Uterus (tissue), 4 donors: Measurements from ENCODE around the gene CCND2. TPM values are rescaled to one million over a fixed set of nuclear protein-coding genes. Genes with fewer than 3 reads are reported as not detected.
A peak's percentile ranks its signal among the peaks of the same experiment; 100 is the strongest.

Source experiments
- DNase-seq, 2 donors: peaks; one replicate each; pipeline ENCODE4 v3.0.0-alpha.2; 2019 to 2020
- H3K27ac ChIP-seq, 2 donors: fragments of 200-600 bp; sonication (generic); 1 replicate in 1 of 2; 2 replicates in 1 of 2; pipeline ENCODE4 v1.5.1; 2016 to 2018
- H3K27me3 ChIP-seq, 2 donors: fragments of 200-600 bp; sonication (generic); one replicate each; pipeline ENCODE4 v1.5.1; 2018 to 2019; ENCODE audit warnings: control low read depth in 1 of 2
- H3K36me3 ChIP-seq, 2 donors: fragments of 200-600 bp; sonication (generic); one replicate each; pipeline ENCODE4 v1.5.1; 2019; ENCODE audit warnings: control low read depth in 1 of 2
- H3K4me1 ChIP-seq, 2 donors: fragments of 200-600 bp; sonication (generic); one replicate each; pipeline ENCODE4 v1.5.1; 2018 to 2019; ENCODE audit warnings: control low read depth in 1 of 2
- H3K4me3 ChIP-seq, 2 donors: fragments of 200-600 bp; sonication (generic); 1 replicate in 1 of 2; 2 replicates in 1 of 2; pipeline ENCODE4 v1.5.1; 2018 to 2019; ENCODE audit warnings: mild to moderate bottlenecking in 1 of 2
- H3K9me3 ChIP-seq, 2 donors: fragments of 200-600 bp; sonication (generic); one replicate each; pipeline ENCODE4 v1.5.1; 2019; ENCODE audit warnings: control low read depth in 1 of 2
- POLR2A ChIP-seq, 2 donors: fragments of 450-650 bp; IDR thresholded peaks; one replicate each; pipeline ENCODE4 v1.6.1; 2016; ENCODE audit warnings: antibody characterized with exemption in 2 of 2, mild to moderate bottlenecking in 1 of 2, moderate library complexity in 1 of 2
- intact Hi-C: fragments of 100-400 bp; cut with DNase I; formaldehyde crosslinking; loops from one replicate; pipeline ENCODE4 v1.15.1; 2023; ENCODE audit warnings: low total_unique reads
- total RNA-seq, 4 donors: library from RNA; depleted of rRNA in 3 of 4; stranded (reverse); fragments of >200 nt in 3 of 4; gene quantifications; one replicate each; pipeline versions ENCODE4 v1.1.0 to v1.2.4, GENCODE V29; 2014 to 2023
- TF ChIP-seq, protein P1 (sequence below), 4 experiments: fragments of 200-600 bp in 2 of 4; fragments of 450-650 bp in 2 of 4; sonication (generic) in 2 of 4; IDR thresholded peaks; one replicate each; pipeline ENCODE4 v1.5.1; 2016 to 2019; ENCODE audit warnings: antibody characterized with exemption in 4 of 4, mild to moderate bottlenecking in 2 of 4, moderate library complexity in 1 of 4
- donor health status: DM: yes; HTN: yes; CAD: no.

CCND2 gene
- total RNA-seq, 4 donors from 2014 or later, result 49.4 to 210 (median 100) TPM

DNA sequence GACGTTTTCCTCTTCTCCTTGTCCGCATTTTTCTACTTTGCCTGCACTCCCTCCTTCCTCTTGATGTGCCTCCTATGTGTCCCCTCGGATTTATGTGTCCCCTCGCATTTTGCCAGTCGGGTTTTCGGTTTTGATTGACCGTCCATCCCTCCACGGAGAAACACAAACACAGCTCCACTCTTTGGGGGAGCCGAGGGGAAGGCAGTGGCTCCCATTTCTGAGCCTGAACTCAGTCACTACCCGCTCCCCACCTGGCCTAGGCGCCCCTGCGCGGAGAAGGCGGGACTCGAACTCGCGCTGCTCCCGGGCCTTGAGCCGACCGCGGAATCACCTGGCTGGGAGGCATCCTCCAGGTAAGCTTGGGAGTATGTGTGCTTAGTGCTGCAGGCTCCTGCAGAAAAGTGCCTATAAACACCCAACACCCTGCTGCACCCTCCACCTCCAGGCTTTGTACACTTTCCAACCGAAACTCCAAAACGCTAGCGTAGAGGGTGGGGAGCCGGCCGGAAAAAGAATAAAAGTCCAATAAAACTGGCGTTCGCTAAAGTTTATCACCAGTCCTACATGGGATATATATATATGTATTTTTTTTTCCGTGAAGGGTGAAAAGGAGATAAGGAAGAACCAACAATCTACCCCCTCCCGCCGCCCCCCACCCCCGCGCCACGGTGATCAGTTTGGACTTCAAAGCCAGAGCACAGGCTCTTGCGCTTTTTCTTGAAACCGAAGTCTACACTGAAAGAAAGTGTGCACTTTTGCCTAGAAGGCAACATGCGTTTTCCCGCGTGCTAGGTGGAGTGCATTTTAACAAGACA, 3.3 kb upstream of the CCND2 start:
- DNase-seq, result no peak
- peak overlapping the region; percentile 47 to 91 for H3K4me3 ChIP-seq
- peak overlapping the region; percentile 88 to 99 for H3K27ac ChIP-seq
- H3K9me3 ChIP-seq, result no peaks in the 10 kb centered on the region
- TF ChIP-seq, protein P1, sequence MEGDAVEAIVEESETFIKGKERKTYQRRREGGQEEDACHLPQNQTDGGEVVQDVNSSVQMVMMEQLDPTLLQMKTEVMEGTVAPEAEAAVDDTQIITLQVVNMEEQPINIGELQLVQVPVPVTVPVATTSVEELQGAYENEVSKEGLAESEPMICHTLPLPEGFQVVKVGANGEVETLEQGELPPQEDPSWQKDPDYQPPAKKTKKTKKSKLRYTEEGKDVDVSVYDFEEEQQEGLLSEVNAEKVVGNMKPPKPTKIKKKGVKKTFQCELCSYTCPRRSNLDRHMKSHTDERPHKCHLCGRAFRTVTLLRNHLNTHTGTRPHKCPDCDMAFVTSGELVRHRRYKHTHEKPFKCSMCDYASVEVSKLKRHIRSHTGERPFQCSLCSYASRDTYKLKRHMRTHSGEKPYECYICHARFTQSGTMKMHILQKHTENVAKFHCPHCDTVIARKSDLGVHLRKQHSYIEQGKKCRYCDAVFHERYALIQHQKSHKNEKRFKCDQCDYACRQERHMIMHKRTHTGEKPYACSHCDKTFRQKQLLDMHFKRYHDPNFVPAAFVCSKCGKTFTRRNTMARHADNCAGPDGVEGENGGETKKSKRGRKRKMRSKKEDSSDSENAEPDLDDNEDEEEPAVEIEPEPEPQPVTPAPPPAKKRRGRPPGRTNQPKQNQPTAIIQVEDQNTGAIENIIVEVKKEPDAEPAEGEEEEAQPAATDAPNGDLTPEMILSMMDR (IDR thresholded peaks at IDR 0.05), result no peak
- TF ChIP-seq POLR2A (IDR thresholded peaks at IDR 0.05), result no peak
- H3K4me1 ChIP-seq, result no peaks in the 10 kb centered on the region
- no peaks in the 10 kb centered on the region for H3K36me3 ChIP-seq
- no peaks in the 10 kb centered on the region for H3K27me3 ChIP-seq
- intact Hi-C loops, result loop anchor here (10.0 kb wide), 1 partner anchor 235 kb away; no protein-coding TSS in a partner anchor

DNA sequence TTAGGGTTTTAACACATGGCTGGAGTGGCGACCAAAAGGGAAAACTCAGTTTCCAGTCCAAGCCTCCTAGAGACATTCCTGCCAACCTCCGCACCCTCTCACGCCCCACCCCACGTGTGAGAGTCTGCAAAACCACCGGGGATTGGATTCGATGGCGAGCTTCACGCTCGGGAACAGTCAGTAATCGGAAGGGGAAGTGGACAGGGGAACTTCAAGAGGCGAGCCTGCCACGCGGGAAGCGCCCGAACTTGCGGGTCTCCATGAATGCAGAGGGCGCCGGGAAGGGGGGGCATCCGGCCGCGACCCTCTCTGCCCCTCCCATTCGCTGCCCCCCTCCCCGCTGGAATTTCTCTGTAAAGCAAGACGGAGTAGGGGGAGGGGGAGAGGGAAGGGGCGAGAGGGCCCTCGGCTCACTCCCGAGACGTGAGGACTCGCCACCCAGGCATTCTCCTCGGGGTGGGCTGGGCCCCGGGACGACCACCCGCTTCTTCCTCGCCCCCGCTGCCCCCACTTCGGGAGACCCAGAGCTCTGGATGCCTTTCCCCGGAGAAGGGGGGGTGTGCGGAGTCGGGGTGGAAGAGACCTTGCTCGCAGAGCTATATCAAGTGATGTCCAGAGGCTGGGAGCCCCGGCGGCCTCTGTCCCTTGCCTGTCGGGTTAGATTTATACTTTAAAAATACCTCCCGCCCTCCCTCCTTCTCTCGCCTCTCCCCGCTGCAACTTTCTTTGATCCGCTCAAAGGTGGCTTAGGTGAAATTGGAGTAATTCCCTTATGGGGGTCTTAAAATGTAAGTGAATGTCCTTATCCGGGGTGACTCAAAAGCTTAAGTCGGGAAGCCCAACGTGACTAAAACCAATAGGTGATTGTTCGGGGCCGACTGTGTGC, 2.5 kb upstream of the CCND2 start:
- Histone ChIP-seq H3K4me3 (peak overlapping the region; percentile 47 to 91), H3K36me3 (no peaks in the 10 kb centered on the region), H3K9me3 (no peaks in the 10 kb centered on the region), H3K27me3 (no peaks in the 10 kb centered on the region), H3K4me1 (no peaks in the 10 kb centered on the region), H3K27ac (peak overlapping the region; percentile 88 to 99)
- intact Hi-C loops, result loop anchor here (10.0 kb wide), 1 partner anchor 236 kb away; no protein-coding TSS in a partner anchor
- peak in 1 of 2 donors; percentile 11 for TF ChIP-seq POLR2A (IDR thresholded peaks at IDR 0.05)
- TF ChIP-seq, protein P1 (IDR thresholded peaks at IDR 0.05), result no peak
- peak; percentile 50 to 61 for DNase-seq

GRCh38 chr12:4271717-4272423, 1.7 kb upstream of the CCND2 start:
- Histone ChIP-seq H3K9me3 (no peaks in the 10 kb centered on the region), H3K4me3 (peak overlapping the region; percentile 47 to 91), H3K27me3 (no peaks in the 10 kb centered on the region), H3K27ac (peak overlapping the region; percentile 88 to 99), H3K4me1 (peaks cover 0 to 3% of the 10 kb centered on the region in 2 donors), H3K36me3 (no peaks in the 10 kb centered on the region)
- TF ChIP-seq POLR2A (IDR thresholded peaks at IDR 0.05), result peak in 1 of 2 donors; percentile 76
- TF ChIP-seq, protein P1 (IDR thresholded peaks at IDR 0.05), result no peak
- intact Hi-C loops, result loop anchor here (10.0 kb wide), 1 partner anchor 237 kb away; no protein-coding TSS in a partner anchor
- DNase-seq, result peak; percentile 74 to 86

DNA sequence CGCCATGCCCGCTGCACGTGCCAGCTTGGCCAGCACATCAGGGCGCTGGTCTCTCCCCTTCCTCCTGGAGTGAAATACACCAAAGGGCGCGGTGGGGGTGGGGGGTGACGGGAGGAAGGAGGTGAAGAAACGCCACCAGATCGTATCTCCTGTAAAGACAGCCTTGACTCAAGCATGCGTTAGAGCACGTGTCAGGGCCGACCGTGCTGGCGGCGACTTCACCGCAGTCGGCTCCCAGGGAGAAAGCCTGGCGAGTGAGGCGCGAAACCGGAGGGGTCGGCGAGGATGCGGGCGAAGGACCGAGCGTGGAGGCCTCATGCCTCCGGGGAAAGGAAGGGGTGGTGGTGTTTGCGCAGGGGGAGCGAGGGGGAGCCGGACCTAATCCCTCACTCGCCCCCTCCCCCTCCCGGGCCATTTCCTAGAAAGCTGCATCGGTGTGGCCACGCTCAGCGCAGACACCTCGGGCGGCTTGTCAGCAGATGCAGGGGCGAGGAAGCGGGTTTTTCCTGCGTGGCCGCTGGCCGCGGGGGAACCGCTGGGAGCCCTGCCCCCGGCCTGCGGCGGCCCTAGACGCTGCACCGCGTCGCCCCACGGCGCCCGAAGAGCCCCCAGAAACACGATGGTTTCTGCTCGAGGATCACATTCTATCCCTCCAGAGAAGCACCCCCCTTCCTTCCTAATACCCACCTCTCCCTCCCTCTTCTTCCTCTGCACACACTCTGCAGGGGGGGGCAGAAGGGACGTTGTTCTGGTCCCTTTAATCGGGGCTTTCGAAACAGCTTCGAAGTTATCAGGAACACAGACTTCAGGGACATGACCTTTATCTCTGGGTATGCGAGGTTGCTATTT, 914 bp upstream of the CCND2 start:
- Histone ChIP-seq H3K36me3 (no peaks in the 10 kb centered on the region), H3K4me3 (peak overlapping the region; percentile 47 to 91), H3K27ac (peak overlapping the region; percentile 88 to 99), H3K27me3 (no peaks in the 10 kb centered on the region), H3K9me3 (no peaks in the 10 kb centered on the region), H3K4me1 (peaks cover 5 to 10% of the 10 kb centered on the region in 2 donors)
- peak; percentile 60 to 64 for DNase-seq
- intact Hi-C loops, result loop anchor here (10.0 kb wide), 1 partner anchor 238 kb away; no protein-coding TSS in a partner anchor
- TF ChIP-seq, protein P1 (IDR thresholded peaks at IDR 0.05), result no peak
- TF ChIP-seq POLR2A (IDR thresholded peaks at IDR 0.05), result peak in 1 of 2 donors; percentile 12
